Stomach (tissue), 9 donors: Measurements from ENCODE around the gene SLCO6A1. TPM values are rescaled to one million over a fixed set of nuclear protein-coding genes. Genes with fewer than 3 reads are reported as not detected.

Experiments used
- DNase-seq, 2 donors: peaks; one replicate each; pipeline versions ENCODE4 v3.0.0 to v3.0.0-alpha.2; 2013 to 2019
- H3K27ac ChIP-seq, 5 donors: fragments of 200-600 bp in 4 of 5; sonication (generic) in 4 of 5; one replicate each; pipeline ENCODE4 v1.5.1; 2013 to 2019; ENCODE audit warnings: mild to moderate bottlenecking in 1 of 5, moderate library complexity in 1 of 5
- H3K27me3 ChIP-seq, 3 donors: fragments of 200-600 bp; sonication (generic); one replicate each; pipeline ENCODE4 v1.5.1; 2017 to 2019; ENCODE audit warnings: mixed run types in 1 of 3
- H3K36me3 ChIP-seq, 4 donors: fragments of 200-600 bp; sonication (generic); 1 replicate in 3 of 4; 2 replicates in 1 of 4; pipeline ENCODE4 v1.5.1; 2016 to 2019
- H3K4me1 ChIP-seq, 4 donors: fragments of 200-600 bp; sonication (generic); one replicate each; pipeline ENCODE4 v1.5.1; 2016 to 2019
- H3K4me3 ChIP-seq, 4 donors: fragments of 200-600 bp; sonication (generic) in 3 of 4; one replicate each; pipeline ENCODE4 v1.5.1; 2016 to 2019; ENCODE audit warnings: mild to moderate bottlenecking in 1 of 4
- H3K9me3 ChIP-seq, 4 donors: fragments of 200-600 bp; sonication (generic); one replicate each; pipeline ENCODE4 v1.5.1; 2016 to 2019
- EP300 ChIP-seq: sonication (generic); formaldehyde crosslinking; IDR thresholded peaks from one replicate; pipeline ENCODE4 v1.6.1; 2017; ENCODE audit warnings: antibody characterized with exemption
- POLR2A ChIP-seq, 4 donors: fragments of 450-650 bp; IDR thresholded peaks; one replicate each; pipeline ENCODE4 v1.6.1; 2016; ENCODE audit warnings: antibody characterized with exemption in 4 of 4, control low read depth in 2 of 4, mild to moderate bottlenecking in 1 of 4, moderate library complexity in 1 of 4
- POLR2AphosphoS5 ChIP-seq, 3 donors: sonication (generic); formaldehyde crosslinking; IDR thresholded peaks; one replicate each; pipeline ENCODE4 v1.6.1; 2016; ENCODE audit warnings: antibody characterized with exemption in 3 of 3
- WGBS, 5 donors: extraction: QIAGEN DNeasy Blood & Tissue Kit in 3 of 5; methylation state at CpG; one replicate each; pipeline versions ENCODE4 v1.1.5 to v1.1.7; 2013 to 2018; 5-methylcytosine and 5-hydroxymethylcytosine counted together
- intact Hi-C: fragments of 100-400 bp; cut with DNase I; formaldehyde crosslinking; loops from one replicate; pipeline ENCODE4 v1.15.1; 2023; ENCODE audit warnings: low total_unique reads
- polyA plus RNA-seq, 3 donors: library from polyadenylated mRNA; stranded (reverse); fragments of 200-250 nt; gene quantifications; one replicate each; pipeline ENCODE4 v1.2.3, GENCODE V29; 2013
- total RNA-seq, 5 donors: library from RNA; depleted of rRNA; stranded (reverse); fragments of >200 nt; gene quantifications; one replicate each; pipeline versions ENCODE4 v1.1.0 to v1.2.3, GENCODE V29; 2014 to 2016
- TF ChIP-seq, protein P1 (sequence below), 7 experiments: fragments of 450-650 bp in 4 of 7; fragments of 200-600 bp in 3 of 7; sonication (generic) in 3 of 7; IDR thresholded peaks; one replicate each; pipeline ENCODE4 v1.5.1; 2016 to 2019; ENCODE audit warnings: antibody characterized with exemption in 7 of 7, control low read depth in 2 of 7, mild to moderate bottlenecking in 1 of 7
- donor health status: healthy with polysubstance abuse.
- donor health status: Bipolar disorder and iron deficiency.
- donor health status: healthy.

SLCO6A1 gene
- total and polyA plus RNA-seq, 8 donors = not detected

DNA sequence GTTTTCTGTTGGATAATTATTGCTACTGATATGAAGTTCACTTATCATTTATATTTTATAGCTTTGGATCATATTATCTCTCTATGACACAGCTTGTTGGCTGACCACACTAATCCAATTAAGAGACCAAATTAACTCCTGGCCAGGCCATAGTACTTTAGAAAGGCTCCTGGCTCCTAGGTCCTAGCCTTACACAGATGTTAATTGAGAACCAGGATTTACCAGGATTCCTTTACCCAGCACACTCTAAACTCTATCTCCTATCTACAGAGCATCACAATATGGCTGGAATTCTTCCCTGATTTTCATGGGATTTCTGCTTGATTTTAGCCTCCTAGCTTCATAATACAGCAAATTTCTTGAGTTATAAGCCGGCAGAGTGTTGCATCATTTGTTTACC, 80.3 kb downstream of the SLCO6A1 start:
- Histone ChIP-seq H3K4me3 (no peak overlapping the region), H3K27me3 (no peaks in the 10 kb centered on the region), H3K27ac (no peak overlapping the region), H3K4me1 (no peaks in the 10 kb centered on the region), H3K36me3 (no peaks in the 10 kb centered on the region), H3K9me3 (peaks cover 0 to 9% (median 0%) of the 10 kb centered on the region in 4 donors)
- TF ChIP-seq, protein P1, sequence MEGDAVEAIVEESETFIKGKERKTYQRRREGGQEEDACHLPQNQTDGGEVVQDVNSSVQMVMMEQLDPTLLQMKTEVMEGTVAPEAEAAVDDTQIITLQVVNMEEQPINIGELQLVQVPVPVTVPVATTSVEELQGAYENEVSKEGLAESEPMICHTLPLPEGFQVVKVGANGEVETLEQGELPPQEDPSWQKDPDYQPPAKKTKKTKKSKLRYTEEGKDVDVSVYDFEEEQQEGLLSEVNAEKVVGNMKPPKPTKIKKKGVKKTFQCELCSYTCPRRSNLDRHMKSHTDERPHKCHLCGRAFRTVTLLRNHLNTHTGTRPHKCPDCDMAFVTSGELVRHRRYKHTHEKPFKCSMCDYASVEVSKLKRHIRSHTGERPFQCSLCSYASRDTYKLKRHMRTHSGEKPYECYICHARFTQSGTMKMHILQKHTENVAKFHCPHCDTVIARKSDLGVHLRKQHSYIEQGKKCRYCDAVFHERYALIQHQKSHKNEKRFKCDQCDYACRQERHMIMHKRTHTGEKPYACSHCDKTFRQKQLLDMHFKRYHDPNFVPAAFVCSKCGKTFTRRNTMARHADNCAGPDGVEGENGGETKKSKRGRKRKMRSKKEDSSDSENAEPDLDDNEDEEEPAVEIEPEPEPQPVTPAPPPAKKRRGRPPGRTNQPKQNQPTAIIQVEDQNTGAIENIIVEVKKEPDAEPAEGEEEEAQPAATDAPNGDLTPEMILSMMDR (IDR thresholded peaks at IDR 0.05) = no peak
- no peak for TF ChIP-seq EP300
- TF ChIP-seq POLR2AphosphoS5 (IDR thresholded peaks at IDR 0.05) = no peak
- TF ChIP-seq POLR2A (IDR thresholded peaks at IDR 0.05) = no peak
- no peak for DNase-seq
- WGBS, 5 donors = 64 to 80% (median 67%) methylated on average over 1 of the region's 1 CpG
- intact Hi-C loops = no loop called here

DNA sequence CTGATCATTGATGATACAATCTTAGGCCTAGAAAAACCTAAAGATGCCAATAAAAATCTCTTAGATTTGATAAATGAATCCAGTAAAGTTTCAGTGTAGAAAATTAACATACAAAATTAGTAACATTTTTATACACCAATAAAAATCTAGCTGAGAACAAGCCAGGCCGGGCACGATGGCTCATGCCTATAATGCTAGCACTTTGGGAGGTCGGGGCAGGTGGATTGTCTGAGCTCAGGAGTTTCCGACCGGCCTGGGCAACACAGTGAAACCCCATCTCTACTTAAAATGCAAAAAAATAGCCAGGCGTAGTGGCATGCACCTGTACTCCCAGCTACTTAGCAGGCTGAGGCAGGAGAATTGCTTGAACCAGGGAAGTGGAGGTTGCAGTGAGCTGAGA, 84.4 kb downstream of the SLCO6A1 start:
- no peaks in the 10 kb centered on the region for H3K4me1 ChIP-seq
- H3K4me3 ChIP-seq = no peak overlapping the region
- H3K9me3 ChIP-seq = no peaks in the 10 kb centered on the region
- no peaks in the 10 kb centered on the region for H3K27me3 ChIP-seq
- no peaks in the 10 kb centered on the region for H3K36me3 ChIP-seq
- no peak for DNase-seq
- 85 to 91% (median 89%) methylated on average over 6 of the region's 6 CpGs for WGBS, 5 donors
- no peak for TF ChIP-seq POLR2A (IDR thresholded peaks at IDR 0.05)
- TF ChIP-seq, protein P1 (IDR thresholded peaks at IDR 0.05) = no peak
- TF ChIP-seq EP300 = no peak
- TF ChIP-seq POLR2AphosphoS5 (IDR thresholded peaks at IDR 0.05) = no peak
- no peak overlapping the region for H3K27ac ChIP-seq
- intact Hi-C loops = no loop called here

DNA sequence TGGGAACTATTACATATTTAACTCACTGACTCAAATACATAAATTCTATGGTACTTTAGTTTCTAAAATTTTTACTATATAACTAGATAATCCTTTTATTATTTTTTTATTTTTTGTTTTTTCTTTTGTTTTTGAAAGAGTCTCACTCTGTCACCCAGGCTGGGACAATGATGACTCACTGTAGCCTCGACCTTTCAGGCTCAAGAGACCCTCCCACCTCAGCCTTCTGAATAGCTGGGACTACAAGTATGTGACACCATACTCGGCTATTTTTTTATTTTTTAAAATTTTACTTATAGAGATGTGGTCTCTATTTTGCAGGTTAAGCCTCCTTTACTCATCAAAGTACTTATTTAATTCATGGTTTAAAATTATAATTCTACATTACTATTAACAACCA, 110.6 kb downstream of the SLCO6A1 start:
- Histone ChIP-seq H3K27ac (no peak overlapping the region), H3K36me3 (no peaks in the 10 kb centered on the region), H3K27me3 (no peaks in the 10 kb centered on the region), H3K4me1 (no peaks in the 10 kb centered on the region), H3K9me3 (peaks cover 0 to 20% (median 10%) of the 10 kb centered on the region in 4 donors), H3K4me3 (no peak overlapping the region)
- intact Hi-C loops = no loop called here
- whole genome bisulfite sequencing, 5 donors = 42 to 54% (median 45%) methylated on average over 2 of the region's 2 CpGs
- TF ChIP-seq POLR2AphosphoS5 (IDR thresholded peaks at IDR 0.05) (no peak), POLR2A (IDR thresholded peaks at IDR 0.05) (no peak), EP300 (no peak)
- TF ChIP-seq, protein P1 (IDR thresholded peaks at IDR 0.05) = no peak
- no peak for DNase-seq

DNA sequence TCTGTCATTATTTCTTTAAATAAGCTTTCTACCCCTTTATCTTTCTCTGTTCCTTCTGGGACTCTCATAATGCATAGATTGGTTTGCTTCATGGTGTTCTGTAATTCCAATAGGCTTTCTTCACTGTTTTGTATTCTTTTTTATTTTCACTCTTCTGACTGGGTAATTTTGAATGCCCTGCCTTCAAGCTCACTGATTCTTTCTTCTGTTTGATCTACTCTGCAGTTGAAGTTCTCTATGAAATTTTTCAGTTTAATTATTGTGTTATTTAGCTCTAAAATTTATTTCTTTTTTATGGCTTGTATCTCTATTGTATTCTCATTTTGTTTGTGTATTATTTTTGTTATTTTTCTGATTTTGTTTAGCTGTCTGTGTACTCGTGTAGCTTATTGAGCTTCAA, 113.4 kb downstream of the SLCO6A1 start:
- no peaks in the 10 kb centered on the region for H3K36me3 ChIP-seq
- H3K27me3 ChIP-seq = no peaks in the 10 kb centered on the region
- intact Hi-C loops = no loop called here
- H3K4me1 ChIP-seq = no peaks in the 10 kb centered on the region
- no peak for DNase-seq
- TF ChIP-seq, protein P1 (IDR thresholded peaks at IDR 0.05) = no peak
- TF ChIP-seq EP300 = no peak
- TF ChIP-seq POLR2AphosphoS5 (IDR thresholded peaks at IDR 0.05) = no peak
- no peak for TF ChIP-seq POLR2A (IDR thresholded peaks at IDR 0.05)
- H3K9me3 ChIP-seq = peaks cover 0 to 20% (median 14%) of the 10 kb centered on the region in 4 donors
- WGBS, 5 donors = 53 to 92% (median 78%) methylated on average over 1 of the region's 1 CpG
- no peak overlapping the region for H3K4me3 ChIP-seq
- H3K27ac ChIP-seq = no peak overlapping the region
